ENCODE results near the gene MMP3. TPM values are rescaled to one million over a fixed set of nuclear protein-coding genes. Genes with fewer than 3 reads are reported as not detected.

MMP3 gene
- total RNA-seq (2022; extraction: Qiagen RNA extraction; ENCODE audit: low read depth), result not detected in 5 replicates

GRCh38 chr11:102843489-102843888 is at the start of gene MMP3:
Gene MMP3 (minus strand): TSS chr11:102843609. CDS start chr11:102843546, 63 bp downstream.

DNA sequence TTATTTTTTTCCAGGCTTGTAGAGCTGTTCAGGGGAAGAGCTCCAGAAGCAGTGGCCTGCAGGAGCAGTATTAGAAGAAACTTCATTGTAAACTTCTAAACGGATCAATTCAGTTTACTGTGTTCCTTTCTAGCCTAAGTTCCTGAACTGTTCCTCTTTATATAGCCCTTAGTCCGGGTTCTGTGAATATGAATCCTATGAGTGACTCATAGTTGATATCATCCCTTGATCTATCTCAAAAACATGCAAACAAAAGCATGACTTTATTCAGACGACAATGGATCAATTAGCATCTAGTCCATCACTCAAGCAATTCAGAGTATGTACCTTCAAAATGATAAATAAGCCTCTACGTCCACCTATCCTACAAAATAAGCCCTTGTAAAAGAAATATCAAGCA is 31.4 kb upstream of the MMP3 start, which contains the start of gene MMP12:
Gene MMP12 (minus strand): TSS at position 131 of the 400 bp plus-strand sequence. CDS start 45 bp downstream, at position 86.

DNA sequence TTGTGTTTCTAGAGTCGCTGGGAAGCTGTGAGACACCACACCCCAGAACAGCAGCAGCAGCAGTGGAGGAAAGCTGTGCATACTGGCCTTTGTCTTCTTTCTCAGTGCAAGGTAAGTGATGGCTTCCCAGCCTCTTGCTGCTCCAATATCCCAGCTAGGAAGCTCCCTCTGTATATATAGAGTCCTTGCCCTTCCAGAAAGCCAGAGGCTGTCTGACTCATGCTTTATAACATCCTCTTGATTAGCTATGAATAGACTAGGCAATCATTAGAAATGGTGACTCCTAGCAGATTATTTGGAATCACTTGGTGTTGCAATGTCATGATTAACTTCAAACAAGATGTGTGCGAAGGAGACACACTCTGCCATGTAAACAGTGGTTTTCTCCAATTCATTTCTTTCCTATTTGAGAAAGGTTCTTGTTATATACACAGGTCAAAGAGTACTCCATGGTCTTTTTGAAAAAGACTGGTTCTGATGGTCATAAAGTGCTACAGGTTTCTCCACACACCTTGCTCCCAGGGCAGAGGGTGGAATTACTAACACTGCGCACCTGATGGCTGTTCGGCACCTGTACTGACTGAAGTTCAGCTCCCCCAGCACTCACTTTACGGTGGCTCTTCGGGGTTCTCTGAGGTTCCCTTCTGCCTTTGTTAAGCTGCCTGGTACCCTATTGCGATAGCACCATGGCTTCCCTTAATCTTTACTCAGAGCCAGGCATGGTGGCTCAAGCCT is 45.2 kb downstream of the MMP3 start, which contains the start of gene MMP1:
Gene MMP1 (minus strand): TSS at position 149 of the 735 bp plus-strand sequence. CDS start 68 bp downstream, at position 81.

Other genes with a start within 250 kb of the MMP3 start
- not detected in 5 replicates for gene MMP20, start 218.3 kb downstream of the MMP3 start, total RNA-seq (2022; extraction: Qiagen RNA extraction; ENCODE audit: low read depth)
- not detected in 5 replicates for gene MMP27, start 137.8 kb downstream of the MMP3 start, total RNA-seq (2022; extraction: Qiagen RNA extraction; ENCODE audit: low read depth)
- not detected in 5 replicates for gene MMP8, start 118.7 kb downstream of the MMP3 start, total RNA-seq (2022; extraction: Qiagen RNA extraction; ENCODE audit: low read depth)
- gene MMP10, start 63.0 kb downstream of the MMP3 start, total RNA-seq (2022; extraction: Qiagen RNA extraction; ENCODE audit: low read depth), result 0.70 to 1.5 TPM (median 0.94 TPM) in 5 replicates
- gene MMP1, start 45.4 kb downstream of the MMP3 start, total RNA-seq (2022; extraction: Qiagen RNA extraction; ENCODE audit: low read depth), result 0.58 to 1.3 TPM (median 1.0 TPM) in 5 replicates
- 0.12 to 0.13 TPM in 2 of 5 replicates, not detected in the others for gene MMP12, start 31.4 kb upstream of the MMP3 start, total RNA-seq (2022; extraction: Qiagen RNA extraction; ENCODE audit: low read depth)
- gene MMP13, start 112.1 kb upstream of the MMP3 start, total RNA-seq (2022; extraction: Qiagen RNA extraction; ENCODE audit: low read depth), result 0.09 to 0.15 TPM in 2 of 5 replicates, not detected in the others
- gene DCUN1D5, start 248.6 kb upstream of the MMP3 start, total RNA-seq (2022; extraction: Qiagen RNA extraction; ENCODE audit: low read depth), result 56.7 to 67.1 TPM (median 61.2 TPM) in 5 replicates

Data from A549 treated with ZK216348 at 1 μM for 4 hours (cell line).